K562 (cell line): ENCODE results near the gene SCARF1. TPM values are rescaled to one million over a fixed set of nuclear protein-coding genes. Genes with fewer than 3 reads are reported as not detected.
A peak's percentile ranks its signal among the peaks of the same experiment; 100 is the strongest.

ENCODE experiments used
- ARHGAP35 ChIP-seq: fragments of 450-650 bp; IDR thresholded peaks from 2 replicates; pipeline ENCODE4 v1.6.1; 2018; ENCODE audit not compliant: partially characterized antibody
- CREBBP ChIP-seq: IDR thresholded peaks from one replicate; pipeline ENCODE4 v1.6.1; 2012; ENCODE audit warnings: low read depth, mild to moderate bottlenecking, control low read depth, inconsistent platforms, low read length
- FOXK1 ChIP-seq: sonication (generic); formaldehyde crosslinking; IDR thresholded peaks from 2 replicates; pipeline ENCODE4 v1.8.0; 2022; ENCODE audit warnings: missing genetic modification reagents, mild to moderate bottlenecking, borderline replicate concordance
- GABPB1 ChIP-seq: sonication (generic); formaldehyde crosslinking; IDR thresholded peaks from 2 replicates; pipeline ENCODE4 v1.8.0; 2022; ENCODE audit warnings: mild to moderate bottlenecking, missing genetic modification reagents
- HINFP ChIP-seq: fragments of 450-650 bp; conservative IDR thresholded peaks from 2 replicates; pipeline ENCODE4 v1.6.1; 2016; ENCODE audit warnings: missing genetic modification characterization, low read depth, mild to moderate bottlenecking, control low read depth, missing compliant biosample characterization
- L3MBTL2 ChIP-seq: fragments of 450-650 bp; IDR thresholded peaks from 2 replicates; pipeline ENCODE4 v1.6.1; 2016; ENCODE audit warnings: mild to moderate bottlenecking, moderate library complexity
- MIER1 ChIP-seq: fragments of 450-650 bp; IDR thresholded peaks from 2 replicates; pipeline ENCODE4 v1.6.1; 2016; ENCODE audit warnings: antibody characterized with exemption, mild to moderate bottlenecking, low read depth
- MTA2 ChIP-seq: fragments of 450-650 bp; IDR thresholded peaks from 2 replicates; pipeline ENCODE4 v1.6.1; 2016; ENCODE audit warnings: low read depth
- RBM25 ChIP-seq: fragments of 200-400 bp; formaldehyde crosslinking; IDR thresholded peaks from 2 replicates; pipeline ENCODE4 v1.6.1; 2018; ENCODE audit warnings: low read length, low read depth, moderate library complexity; ENCODE audit not compliant: severe bottlenecking
- RUNX1 ChIP-seq: sonication (generic); IDR thresholded peaks from 2 replicates; pipeline ENCODE4 v1.6.1; 2016; ENCODE audit warnings: antibody characterized with exemption, low read depth
- WHSC1 ChIP-seq: IDR thresholded peaks from one replicate; pipeline ENCODE4 v1.6.1; 2012; ENCODE audit warnings: low read length, control low read depth, inconsistent platforms
- ZEB2 ChIP-seq: fragments of 450-650 bp; IDR thresholded peaks from 2 replicates; pipeline ENCODE4 v1.6.1; 2016
- ZNF644 ChIP-seq: fragments of 200-800 bp; sonication (Bioruptor generic); IDR thresholded peaks from 2 replicates; pipeline ENCODE4 v1.6.1; 2016; ENCODE audit warnings: low read depth, missing genetic modification characterization, missing compliant biosample characterization
- polyA plus RNA-seq, 8 experiments: library from polyadenylated mRNA; depleted of rRNA in 4 of 8; stranded (reverse) in 5 of 8; unstranded in 3 of 8; fragments of >200 nt; fragmentation: Nextera tagmentation in 2 of 8; fragmentation: Illumina TruSeq in 1 of 8; extraction: Ambion mirVana in 2 of 8; extraction: Trizol in 1 of 8; gene quantifications; 2 replicates each; pipeline versions ENCODE4 v1.2.1 to v1.2.3, GENCODE V29; 2011 to 2014; ENCODE audit warnings: inconsistent platforms in 1 of 8, missing spikeins in 1 of 8
- total RNA-seq, 7 experiments: library from RNA; depleted of rRNA in 6 of 7; stranded (reverse); fragments of >200 nt in 6 of 7; fragmentation: Illumina TruSeq in 2 of 7; extraction: Trizol in 2 of 7; gene quantifications; 2 replicates each; pipeline versions ENCODE4 v1.2.1 to v1.2.3, GENCODE V29; 2011 to 2021; ENCODE audit warnings: low replicate concordance in 1 of 7
- TF ChIP-seq, protein P1 (sequence below), 2 experiments: fragments of 450-650 bp in 1 of 2; sonication (generic) in 1 of 2; formaldehyde crosslinking; conservative IDR thresholded peaks; 2 replicates each; pipeline versions ENCODE4 v1.4.0 to v1.8.1; 2020 to 2022; ENCODE audit warnings: mild to moderate bottlenecking in 1 of 2, missing genetic modification reagents in 1 of 2
- TF ChIP-seq, protein P2 (sequence below), 2 experiments: fragments of 450-650 bp; conservative IDR thresholded peaks; 2 replicates each; pipeline ENCODE4 v1.6.1; 2017; ENCODE audit warnings: mild to moderate bottlenecking in 2 of 2, moderate library complexity in 2 of 2
- TF ChIP-seq, protein P3 (sequence below): fragments of 250-450 bp; sonication (Bioruptor Pico); IDR thresholded peaks from 2 replicates; pipeline ENCODE4 v1.4.0; 2020; ENCODE audit warnings: mild to moderate bottlenecking

SCARF1 gene
- total and polyA plus RNA-seq, 9 of the 15 experiments (the other 6 are each of a cell fraction or from before 2014, with no cell fraction given): 0.04 to 2.1 (median 0.63) TPM

- TF ChIP-seq, protein P1, sequence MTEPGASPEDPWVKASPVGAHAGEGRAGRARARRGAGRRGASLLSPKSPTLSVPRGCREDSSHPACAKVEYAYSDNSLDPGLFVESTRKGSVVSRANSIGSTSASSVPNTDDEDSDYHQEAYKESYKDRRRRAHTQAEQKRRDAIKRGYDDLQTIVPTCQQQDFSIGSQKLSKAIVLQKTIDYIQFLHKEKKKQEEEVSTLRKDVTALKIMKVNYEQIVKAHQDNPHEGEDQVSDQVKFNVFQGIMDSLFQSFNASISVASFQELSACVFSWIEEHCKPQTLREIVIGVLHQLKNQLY (CRISPR knock-in tag; conservative IDR thresholded peaks at IDR 0.05): no peak
- TF ChIP-seq CREBBP (no peak), MIER1 (no peak), RUNX1 (no peak), ZEB2 (no peak), HINFP (tag) (no peak), ZNF644 (no peak), MTA2 (no peak), ARHGAP35 (no peak), WHSC1 (no peak), L3MBTL2 (peak; percentile 79), RBM25 (peak; percentile 93), FOXK1 (CRISPR knock-in tag) (peak; percentile 23; the same call in 1 of the 2 replicates), GABPB1 (CRISPR knock-in tag) (peak; percentile 32; the same call in 1 of the 2 replicates)
- TF ChIP-seq, protein P2, sequence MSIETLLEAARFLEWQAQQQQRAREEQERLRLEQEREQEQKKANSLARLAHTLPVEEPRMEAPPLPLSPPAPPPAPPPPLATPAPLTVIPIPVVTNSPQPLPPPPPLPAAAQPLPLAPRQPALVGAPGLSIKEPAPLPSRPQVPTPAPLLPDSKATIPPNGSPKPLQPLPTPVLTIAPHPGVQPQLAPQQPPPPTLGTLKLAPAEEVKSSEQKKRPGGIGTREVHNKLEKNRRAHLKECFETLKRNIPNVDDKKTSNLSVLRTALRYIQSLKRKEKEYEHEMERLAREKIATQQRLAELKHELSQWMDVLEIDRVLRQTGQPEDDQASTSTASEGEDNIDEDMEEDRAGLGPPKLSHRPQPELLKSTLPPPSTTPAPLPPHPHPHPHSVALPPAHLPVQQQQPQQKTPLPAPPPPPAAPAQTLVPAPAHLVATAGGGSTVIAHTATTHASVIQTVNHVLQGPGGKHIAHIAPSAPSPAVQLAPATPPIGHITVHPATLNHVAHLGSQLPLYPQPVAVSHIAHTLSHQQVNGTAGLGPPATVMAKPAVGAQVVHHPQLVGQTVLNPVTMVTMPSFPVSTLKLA (conservative IDR thresholded peaks at IDR 0.05): peak; percentile 78 to 86
- TF ChIP-seq, protein P3, sequence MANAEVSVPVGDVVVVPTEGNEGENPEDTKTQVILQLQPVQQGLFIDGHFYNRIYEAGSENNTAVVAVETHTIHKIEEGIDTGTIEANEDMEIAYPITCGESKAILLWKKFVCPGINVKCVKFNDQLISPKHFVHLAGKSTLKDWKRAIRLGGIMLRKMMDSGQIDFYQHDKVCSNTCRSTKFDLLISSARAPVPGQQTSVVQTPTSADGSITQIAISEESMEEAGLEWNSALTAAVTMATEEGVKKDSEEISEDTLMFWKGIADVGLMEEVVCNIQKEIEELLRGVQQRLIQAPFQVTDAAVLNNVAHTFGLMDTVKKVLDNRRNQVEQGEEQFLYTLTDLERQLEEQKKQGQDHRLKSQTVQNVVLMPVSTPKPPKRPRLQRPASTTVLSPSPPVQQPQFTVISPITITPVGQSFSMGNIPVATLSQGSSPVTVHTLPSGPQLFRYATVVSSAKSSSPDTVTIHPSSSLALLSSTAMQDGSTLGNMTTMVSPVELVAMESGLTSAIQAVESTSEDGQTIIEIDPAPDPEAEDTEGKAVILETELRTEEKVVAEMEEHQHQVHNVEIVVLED (CRISPR knock-in tag): peak; percentile 16; the same call in 1 of the 2 replicates
These were observed 17.3 kb downstream of the SCARF1 start, which contains the start of gene SLC43A2 (continued) for GRCh38 chr17:1627982-1628855.
